Measurements from ENCODE around the gene ATXN10. TPM values are rescaled to one million over a fixed set of nuclear protein-coding genes. Genes with fewer than 3 reads are reported as not detected.

ATXN10 gene
- total RNA-seq, 1 experiment from 2014 or later, result 135 TPM

DNA sequence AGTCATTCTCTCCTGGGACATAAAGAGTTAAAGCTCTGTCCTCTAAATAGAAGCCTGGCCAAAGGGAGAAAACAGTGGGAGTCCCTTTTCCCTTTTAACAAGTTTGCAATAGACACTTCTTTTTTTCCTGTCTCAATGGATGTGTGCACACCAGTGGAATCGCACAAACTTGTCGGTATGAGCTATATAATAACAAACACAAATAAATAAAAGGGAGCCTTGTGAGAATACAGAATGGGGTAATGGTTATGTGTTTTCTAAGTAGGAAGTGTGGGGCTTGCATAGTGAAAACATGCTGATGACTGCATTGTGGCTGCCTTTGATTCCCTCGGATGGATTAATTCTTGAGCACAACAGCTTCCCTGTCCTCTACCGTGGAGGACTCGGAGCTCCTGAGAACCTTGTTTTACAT lies 173.4 kb downstream of the ATXN10 start:
- Histone ChIP-seq H3K4me3 (replicated peaks in 1 of 2; ENCODE audit: low read depth in 1 of 2, low read length in 2 of 2) (no peak overlapping the region), H3K9me3 (ENCODE audit: control insufficient read depth in 1 of 2, insufficient read depth in 1 of 2, low read depth in 1 of 2, low read length in 2 of 2) (no peaks in the 10 kb centered on the region), H4K20me1 (ENCODE audit: insufficient read depth) (no peaks in the 10 kb centered on the region), H3K27ac (ENCODE audit: low read depth, low read length) (no peak overlapping the region), H3K4me2 (ENCODE audit: low read length) (no peak overlapping the region), H3K27me3 (ENCODE audit: insufficient read depth, low read length) (no peaks in the 10 kb centered on the region), H3K9ac (ENCODE audit: low read length) (no peak overlapping the region), H2AFZ (ENCODE audit: low read depth, low read length, poor library complexity, severe bottlenecking) (no peak overlapping the region), H3K4me1 (ENCODE audit: control insufficient read depth in 1 of 2, insufficient read depth in 2 of 2, low read length in 2 of 2) (no peaks in the 10 kb centered on the region), H3K36me3 (ENCODE audit: control insufficient read depth in 1 of 2, insufficient read depth in 2 of 2, low read length in 2 of 2) (peaks cover 2 to 10% of the 10 kb centered on the region in 2 experiments; a peak in 1 of 4 replicates), H3K9me2 (ENCODE audit: insufficient read depth) (no peaks in the 10 kb centered on the region), H3K79me2 (ENCODE audit: insufficient read depth, low read length) (no peaks in the 10 kb centered on the region)
- DNase-seq (ENCODE audit: low read depth, low spot score), result no peak
- ATAC-seq, result no peak
- TF ChIP-seq EGR1 (IDR thresholded peaks at IDR 0.05; ENCODE audit: low read depth) (no peak), ELF1 (IDR thresholded peaks at IDR 0.05; ENCODE audit: borderline replicate concordance, low read depth) (no peak), ZNF274 (IDR thresholded peaks at IDR 0.05; ENCODE audit: low read depth, low read length) (no peak), JUND (IDR thresholded peaks at IDR 0.05) (no peak), MAX (IDR thresholded peaks at IDR 0.05) (no peak)
- BruUV-seq (replicated peaks), result no TSS peak
- CTCF ChIA-PET, result interaction anchor here (0.6 to 1.5 kb wide), 2 partner anchors 18 to 132 kb away, joined by 4 to 5 read pairs; partner anchors contain the start of gene WNT7B
- POLR2A ChIA-PET, result interaction anchor here (0.5 kb wide), 1 partner anchor 351 kb away, joined by 4 read pairs; no protein-coding TSS in a partner anchor
- intact Hi-C loops (cut with micrococcal nuclease), result no loop called here
- RAD21 ChIA-PET (ENCODE audit: low non-redundant PET in 1 of 2, low total read pairs in 2 of 2, uncharacterized antibody in 2 of 2, unreplicated experiment in 2 of 2), result no interaction called here

DNA sequence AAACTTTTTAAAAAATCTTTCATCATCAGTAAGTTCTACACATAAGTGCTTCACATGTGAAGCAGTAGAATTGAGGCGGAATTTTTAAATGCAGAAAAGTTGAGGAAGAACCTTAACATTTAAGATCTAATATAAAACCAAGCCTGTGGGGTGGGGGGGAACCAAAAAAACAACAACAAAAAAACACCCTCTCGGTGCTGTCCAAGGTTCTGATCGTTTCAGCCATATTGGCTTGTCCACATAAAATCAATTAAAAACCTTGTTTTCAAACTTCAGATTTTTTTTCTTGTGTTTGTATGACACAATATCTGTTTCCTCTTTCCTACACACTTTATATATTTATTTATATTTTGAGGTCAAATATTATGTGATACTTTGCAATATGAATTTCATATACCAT lies 175.3 kb downstream of the ATXN10 start:
- no peak overlapping the region for H3K27ac ChIP-seq (ENCODE audit: low read depth, low read length)
- no peak overlapping the region for H2AFZ ChIP-seq (ENCODE audit: low read depth, low read length, poor library complexity, severe bottlenecking)
- H3K9ac ChIP-seq (ENCODE audit: low read length), result no peak overlapping the region
- no peak overlapping the region for H3K4me2 ChIP-seq (ENCODE audit: low read length)
- H4K20me1 ChIP-seq (ENCODE audit: insufficient read depth), result no peaks in the 10 kb centered on the region
- H3K9me3 ChIP-seq (ENCODE audit: control insufficient read depth in 1 of 2, insufficient read depth in 1 of 2, low read depth in 1 of 2, low read length in 2 of 2), result peaks cover 0 to under 1% of the 10 kb centered on the region in 2 experiments; a peak in 1 of 4 replicates
- RAD21 ChIA-PET (ENCODE audit: low non-redundant PET in 1 of 2, low total read pairs in 2 of 2, uncharacterized antibody in 2 of 2, unreplicated experiment in 2 of 2), result no interaction called here
- ATAC-seq (no peak), DNase-seq (ENCODE audit: low read depth, low spot score) (no peak)
- H3K9me2 ChIP-seq (ENCODE audit: insufficient read depth), result no peaks in the 10 kb centered on the region
- BruUV-seq (replicated peaks), result no TSS peak
- CTCF ChIA-PET, result no interaction called here
- H3K79me2 ChIP-seq (ENCODE audit: insufficient read depth, low read length), result no peaks in the 10 kb centered on the region
- H3K4me1 ChIP-seq (ENCODE audit: control insufficient read depth in 1 of 2, insufficient read depth in 2 of 2, low read length in 2 of 2), result no peaks in the 10 kb centered on the region
- no peaks in the 10 kb centered on the region for H3K27me3 ChIP-seq (ENCODE audit: insufficient read depth, low read length)
- H3K36me3 ChIP-seq (ENCODE audit: control insufficient read depth in 1 of 2, insufficient read depth in 2 of 2, low read length in 2 of 2), result peaks cover 2 to 12% of the 10 kb centered on the region in 2 experiments; a peak in 3 of 4 replicates
- H3K4me3 ChIP-seq (replicated peaks in 1 of 2; ENCODE audit: low read depth in 1 of 2, low read length in 2 of 2), result no peak overlapping the region
- TF ChIP-seq POLR2A (IDR thresholded peaks at IDR 0.05; ENCODE audit: borderline replicate concordance, extremely low read depth, insufficient read depth, insufficient read length) (no peak), CBX3 (IDR thresholded peaks at IDR 0.05; ENCODE audit: low read depth) (no peak), YY1 (IDR thresholded peaks at IDR 0.05; ENCODE audit: extremely low read depth, insufficient replicate concordance, low read depth, low read length) (no peak), ZBTB33 (IDR thresholded peaks at IDR 0.05; ENCODE audit: extremely low read depth, insufficient replicate concordance, low read length) (no peak), EGR1 (IDR thresholded peaks at IDR 0.05; ENCODE audit: low read depth) (no peak), REST (IDR thresholded peaks at IDR 0.05; ENCODE audit: low read depth) (peak; percentile 70), EZH2 (IDR thresholded peaks at IDR 0.05) (no peak), ZFX (IDR thresholded peaks at IDR 0.05) (no peak)
- POLR2A ChIA-PET, result no interaction called here
- intact Hi-C loops (cut with micrococcal nuclease), result no loop called here
